DMS79 (cell line): Measurements from ENCODE around the gene KCNMA1.

ENCODE experiments used
- DNase-seq: peaks from one replicate; lab custom pipeline; 2025; lab: John Stamatoyannopoulos, UW

The KCNMA1 gene

DNA sequence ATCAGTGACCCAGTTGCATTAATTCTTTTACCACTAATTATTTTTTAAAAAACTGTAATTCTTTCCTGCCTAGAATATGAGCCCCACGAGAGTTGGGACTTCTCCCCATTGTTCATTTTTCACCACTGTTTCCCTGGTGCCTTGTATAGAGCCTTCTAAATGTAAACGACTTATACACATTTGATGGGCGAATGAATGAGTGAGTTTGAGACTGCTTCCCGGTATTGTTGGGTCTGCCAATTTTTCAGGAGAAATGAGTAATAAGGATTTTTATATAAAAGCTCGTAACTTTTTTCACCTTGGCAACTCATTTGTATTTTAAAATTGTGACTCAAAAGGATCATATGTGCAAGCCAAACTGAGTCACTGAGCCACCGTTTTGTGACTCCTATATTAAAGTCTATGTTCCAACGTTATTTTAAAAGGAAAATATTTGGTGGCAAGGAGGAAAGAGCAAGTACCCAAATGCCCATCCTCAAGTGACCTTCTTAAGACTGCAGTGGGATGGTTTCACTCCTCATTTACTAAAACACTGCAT lies 621.3 kb downstream of the KCNMA1 start:
- DNase-seq, result no peak

DNA sequence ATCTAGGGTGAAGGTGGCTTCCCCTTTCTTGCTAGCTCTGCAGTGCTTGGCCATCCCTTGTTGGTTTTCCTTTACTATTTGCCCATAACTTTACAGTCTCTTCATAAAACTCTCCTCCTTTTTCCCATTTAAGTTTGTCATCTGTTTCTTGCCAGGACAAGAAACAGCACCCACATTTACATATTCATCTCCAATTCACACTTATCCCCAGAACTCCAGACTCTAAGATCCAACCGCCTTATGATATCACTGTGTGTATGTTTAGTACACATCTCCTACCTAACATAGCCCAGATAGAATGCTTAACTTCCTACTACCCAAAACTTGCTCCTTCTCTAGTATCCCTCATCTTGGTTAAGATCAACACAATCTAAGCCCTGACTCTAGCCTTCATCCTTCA lies 622.2 kb downstream of the KCNMA1 start:
- no peak for DNase-seq

DNA sequence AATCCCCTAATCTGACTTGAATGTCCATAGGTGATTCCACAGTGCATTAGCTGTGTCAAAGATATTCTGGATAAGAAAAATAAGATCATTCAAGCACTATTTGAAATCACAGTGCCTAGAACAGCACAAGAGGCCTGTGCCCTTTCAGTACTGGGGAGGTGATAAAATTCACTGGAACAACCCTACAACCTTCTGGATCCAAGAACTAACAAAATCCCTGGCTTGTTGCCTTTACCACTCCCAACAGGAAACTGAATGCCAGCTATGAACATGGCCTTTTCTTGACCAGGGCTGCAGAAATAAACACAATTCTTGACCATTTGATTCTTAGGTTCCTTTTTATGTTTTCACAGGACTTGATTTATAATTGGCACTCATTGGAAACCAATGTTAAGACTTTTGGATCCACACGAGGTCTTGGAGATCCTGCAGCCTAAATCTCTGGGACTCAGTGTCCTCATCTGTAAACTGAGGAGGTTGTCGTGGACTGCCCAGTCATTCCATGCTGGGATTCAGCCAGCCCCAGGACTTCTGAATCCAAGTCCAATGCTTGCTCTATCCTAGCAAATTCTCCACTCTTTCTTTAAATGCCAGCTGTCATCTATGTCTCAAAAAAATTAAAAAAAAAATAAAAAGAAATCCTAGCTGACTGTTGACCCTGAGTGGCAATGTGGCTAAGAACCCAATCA lies 624.7 kb downstream of the KCNMA1 start:
- no peak for DNase-seq

DNA sequence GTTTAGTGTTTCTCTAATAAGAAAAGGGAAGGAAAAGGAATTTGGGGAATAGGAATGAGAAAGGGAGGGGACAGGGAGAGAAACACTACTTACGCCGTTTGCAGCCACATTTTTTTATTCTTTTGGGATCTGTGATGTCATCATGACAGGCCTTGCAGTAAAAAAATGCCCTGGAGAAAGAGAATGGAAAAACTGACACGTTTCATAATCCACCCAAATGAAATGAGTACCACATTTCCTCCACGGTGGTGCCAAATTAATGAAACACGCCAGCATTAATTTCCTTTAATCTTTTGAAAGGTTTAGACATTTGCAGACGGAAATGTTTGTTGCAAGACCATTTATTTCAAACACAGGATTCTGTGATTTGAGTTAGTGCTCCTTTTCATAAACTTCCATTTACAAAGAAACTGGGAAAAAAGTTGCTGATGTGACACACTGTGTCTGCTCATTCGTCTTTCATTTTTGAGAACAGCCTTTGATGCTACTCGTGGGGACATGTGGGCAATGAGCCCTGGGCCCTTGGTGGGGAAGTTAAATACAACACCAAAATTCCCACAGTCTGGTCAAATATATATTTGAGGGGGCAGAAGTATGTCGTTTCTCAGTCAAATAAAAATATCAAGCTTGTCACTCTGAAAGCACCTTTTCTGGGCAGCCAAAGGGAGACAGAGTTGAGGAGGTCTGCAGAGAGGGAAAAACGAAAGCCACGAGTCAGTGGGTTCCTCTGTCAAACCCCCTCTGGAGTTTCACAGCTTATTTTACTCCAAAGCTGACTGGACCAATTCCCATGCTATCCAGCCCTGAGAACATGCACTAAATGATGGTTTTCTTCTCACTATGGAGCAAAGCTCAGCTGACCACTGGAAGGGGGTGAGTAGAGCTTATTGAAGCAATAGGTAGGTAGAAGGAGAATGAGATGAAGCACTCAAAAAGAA lies 625.5 kb downstream of the KCNMA1 start:
- DNase-seq, result no peak

DNA sequence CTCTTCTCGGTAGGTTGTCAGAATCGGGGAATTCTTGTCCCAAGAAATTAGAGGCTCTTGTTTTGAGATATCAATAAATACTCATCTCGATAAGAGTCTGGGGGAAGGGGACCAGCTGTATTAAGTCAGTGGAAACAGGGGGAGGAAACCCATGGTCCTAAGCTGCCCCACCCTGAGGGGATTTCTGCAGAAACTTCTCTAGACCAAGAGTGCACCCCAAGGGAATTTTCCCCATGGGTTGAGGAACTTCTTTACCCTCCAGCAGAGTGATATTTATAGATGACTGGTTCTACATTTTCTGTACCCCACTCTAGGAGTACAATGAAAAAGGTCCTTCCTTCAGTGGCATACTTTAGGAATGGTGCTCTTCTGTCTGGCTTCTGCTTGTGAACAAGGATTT lies 627.2 kb downstream of the KCNMA1 start:
- DNase-seq, result no peak

DNA sequence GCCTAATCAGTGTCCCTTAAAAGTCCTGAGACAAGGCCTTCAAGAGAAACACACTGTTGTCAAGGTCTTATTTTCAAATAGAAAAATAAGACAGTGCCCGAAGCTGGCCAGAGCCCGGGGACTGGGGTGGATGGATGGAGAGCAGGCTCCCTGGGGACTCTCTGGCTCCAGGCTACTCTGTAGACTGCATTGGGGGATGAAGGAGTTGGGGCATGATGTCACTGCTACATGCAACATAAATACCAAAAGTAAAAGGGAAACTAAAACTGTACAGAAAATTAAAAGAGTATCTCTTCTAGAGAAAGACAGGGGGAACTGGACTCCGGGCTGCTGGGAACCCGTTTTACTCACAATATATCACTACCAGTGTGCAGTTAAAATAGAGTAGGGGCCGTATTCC lies 629.8 kb downstream of the KCNMA1 start:
- DNase-seq, result no peak

DNA sequence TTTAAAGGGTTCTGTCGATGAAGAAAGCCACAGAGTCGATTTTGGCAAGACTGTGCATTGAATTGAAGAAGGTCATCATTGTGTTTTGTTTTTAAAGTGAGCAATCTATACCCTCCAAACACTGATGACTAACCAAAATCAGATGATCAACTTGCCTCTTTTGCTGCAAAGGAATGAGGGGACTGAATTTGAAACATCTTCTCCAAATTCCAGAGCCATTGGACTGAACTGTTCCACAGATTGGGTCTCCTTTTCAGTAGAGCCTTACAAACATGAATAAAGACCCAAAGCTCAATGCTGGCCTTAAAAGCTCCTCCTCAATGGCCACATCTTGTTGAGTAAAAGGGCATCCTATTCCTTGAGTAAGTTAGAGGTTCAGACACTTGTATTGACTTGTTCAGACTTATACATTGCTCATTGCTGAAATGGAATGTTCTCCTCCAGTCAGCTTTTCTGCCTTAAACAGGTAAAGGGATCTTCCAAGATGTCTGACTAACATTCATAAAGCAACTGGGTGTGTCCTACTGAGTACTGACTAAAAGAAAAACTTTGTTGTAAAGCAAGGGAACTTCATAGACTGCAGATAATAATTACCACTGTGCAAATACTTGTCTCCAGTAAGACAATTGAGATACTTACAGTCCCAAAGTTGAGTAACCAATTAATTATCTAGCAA lies 630.6 kb downstream of the KCNMA1 start:
- no peak for DNase-seq

DNA sequence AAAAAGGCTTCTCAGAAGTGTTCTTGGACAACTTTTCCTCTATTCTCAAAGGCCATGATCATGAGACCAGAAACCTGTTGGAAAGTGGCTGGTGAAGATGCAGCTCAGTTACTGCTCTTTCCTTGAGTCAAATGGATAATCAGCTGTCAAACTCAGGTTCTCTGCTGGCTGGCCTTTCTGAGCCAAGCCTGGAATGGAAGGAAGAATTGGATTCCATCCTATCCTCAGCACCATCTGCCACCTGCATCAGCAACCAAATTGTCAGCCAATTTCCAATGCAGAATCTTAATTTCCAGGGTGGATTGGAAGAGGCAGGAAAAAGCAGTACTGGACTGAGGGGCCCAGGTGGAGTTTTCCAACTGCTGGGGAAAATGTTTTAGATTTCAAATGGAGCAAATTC lies 631.7 kb downstream of the KCNMA1 start:
- DNase-seq, result no peak

DNA sequence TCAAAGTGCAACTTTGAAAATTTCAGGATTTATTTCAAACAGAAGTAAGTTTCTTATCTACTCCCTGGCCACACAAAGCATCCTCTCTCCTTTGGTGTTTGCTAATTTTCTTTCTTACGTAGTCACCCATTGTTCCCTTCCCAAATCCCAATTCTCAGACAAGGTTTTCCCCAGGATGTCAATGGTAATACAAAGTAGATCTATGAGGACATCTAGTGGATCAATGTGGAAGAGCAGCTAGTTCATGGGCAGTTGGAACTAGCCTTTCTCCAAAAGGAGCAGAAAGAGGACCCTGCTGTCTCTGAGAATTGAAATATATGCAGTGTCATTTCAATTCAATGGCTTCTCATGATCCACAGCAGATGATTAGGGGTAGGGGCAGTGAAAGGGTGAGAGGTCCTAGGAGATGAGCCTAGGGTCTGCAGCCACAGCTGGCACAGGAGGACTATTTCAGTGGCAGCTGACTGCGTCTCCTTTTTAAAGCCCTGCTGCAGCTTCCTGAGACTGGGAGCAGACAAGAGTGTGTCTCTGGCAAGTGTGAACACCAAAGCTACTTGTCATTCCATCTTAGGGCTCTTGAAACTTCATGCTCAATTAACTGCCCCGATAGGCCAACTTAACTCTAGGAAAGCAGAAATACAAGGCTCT lies 632.6 kb downstream of the KCNMA1 start:
- peak; percentile 35 for DNase-seq

DNA sequence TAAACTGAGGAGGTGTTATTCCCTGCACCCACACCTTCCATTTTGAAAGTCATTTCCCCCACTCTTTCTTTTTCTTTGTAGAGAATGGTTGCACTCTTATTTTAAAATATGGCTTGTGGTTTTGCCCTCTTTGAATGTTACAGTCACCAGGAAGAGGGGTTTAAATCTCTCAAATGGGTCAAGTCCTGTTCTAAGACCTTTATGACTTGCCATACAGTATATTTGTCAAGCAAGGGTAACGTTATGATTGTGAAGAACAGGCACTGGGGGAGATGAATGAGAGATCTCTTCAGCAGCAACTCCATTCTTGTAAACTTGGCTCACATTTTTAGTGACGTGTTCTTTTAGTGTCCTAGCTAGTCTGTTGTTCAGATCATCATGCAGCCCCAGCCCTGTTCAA lies 634.7 kb downstream of the KCNMA1 start:
- DNase-seq, result no peak

DNA sequence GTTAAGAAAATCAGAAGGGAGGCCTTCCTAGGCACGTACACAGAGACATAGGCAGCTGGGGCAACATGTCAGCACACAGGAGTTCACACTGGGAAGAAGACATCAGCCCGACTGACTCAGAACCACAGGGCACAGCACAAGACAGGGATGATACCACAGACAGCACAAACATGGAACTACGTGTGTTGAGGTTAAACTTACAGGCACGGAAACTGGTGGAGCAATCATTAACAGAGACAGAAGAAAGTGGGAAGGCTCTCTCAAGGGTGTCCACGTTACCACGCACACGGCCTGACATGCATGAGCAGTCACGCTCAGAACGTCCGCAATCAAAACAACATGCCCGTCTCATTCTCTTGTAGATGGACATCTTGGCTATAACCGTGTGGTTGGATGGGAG lies 636.4 kb downstream of the KCNMA1 start:
- DNase-seq, result no peak

DNA sequence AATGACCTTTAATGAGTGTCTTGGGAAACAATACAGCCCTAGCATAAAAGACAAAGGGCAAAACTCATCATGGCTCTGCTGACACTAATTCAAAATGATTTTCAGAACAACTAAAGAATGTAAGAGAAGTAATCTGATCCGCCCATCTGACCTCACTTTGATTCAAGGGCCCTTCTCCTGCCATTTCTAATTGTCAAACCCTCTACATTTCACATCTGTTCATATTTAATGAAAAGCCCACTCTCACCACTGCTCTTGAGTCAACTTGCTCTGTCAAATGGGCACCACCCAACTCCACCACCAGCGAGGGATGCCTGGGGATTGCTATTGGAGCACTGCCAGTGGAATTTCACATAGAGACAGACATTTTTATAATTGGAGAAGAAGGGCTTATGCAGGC lies 639.2 kb downstream of the KCNMA1 start:
- DNase-seq, result peak; percentile 52

DNA sequence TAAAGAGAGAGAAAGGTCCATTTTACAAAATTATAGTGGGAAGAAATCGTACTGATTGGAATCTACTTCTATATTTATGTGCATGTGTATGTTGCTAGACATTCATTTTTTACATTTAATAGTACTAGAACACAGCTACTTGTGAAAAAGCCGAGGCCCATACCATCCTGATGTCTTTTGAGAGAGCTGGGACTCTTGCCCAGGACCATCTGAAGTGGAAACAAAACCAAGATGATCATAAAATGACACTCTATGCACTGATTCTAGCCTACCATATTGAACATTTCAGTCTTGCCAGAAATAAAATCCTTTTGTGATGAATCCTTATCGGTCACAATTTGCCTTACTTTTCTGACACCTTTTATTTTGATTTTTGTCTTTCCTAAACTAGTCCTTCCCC lies 640.0 kb downstream of the KCNMA1 start:
- DNase-seq, result no peak

DNA sequence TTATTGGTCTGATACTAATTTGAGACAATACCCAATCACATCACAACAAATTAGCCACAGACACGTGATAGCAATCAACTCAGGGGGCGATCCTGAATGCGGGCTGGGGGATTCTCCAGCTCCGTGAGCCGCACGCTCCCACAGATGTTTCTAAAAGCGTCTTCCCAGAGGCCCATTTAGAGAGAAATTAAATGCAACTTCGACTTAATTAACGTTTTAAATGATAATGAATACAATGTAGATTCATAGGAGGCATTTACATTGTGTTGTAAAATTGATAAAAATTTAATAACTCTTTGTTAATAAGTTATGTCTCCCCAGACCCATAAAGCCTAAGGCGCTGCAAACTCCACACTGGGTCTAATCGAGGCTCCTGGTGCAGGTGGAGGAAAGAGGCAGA lies 642.6 kb downstream of the KCNMA1 start:
- no peak for DNase-seq

DNA sequence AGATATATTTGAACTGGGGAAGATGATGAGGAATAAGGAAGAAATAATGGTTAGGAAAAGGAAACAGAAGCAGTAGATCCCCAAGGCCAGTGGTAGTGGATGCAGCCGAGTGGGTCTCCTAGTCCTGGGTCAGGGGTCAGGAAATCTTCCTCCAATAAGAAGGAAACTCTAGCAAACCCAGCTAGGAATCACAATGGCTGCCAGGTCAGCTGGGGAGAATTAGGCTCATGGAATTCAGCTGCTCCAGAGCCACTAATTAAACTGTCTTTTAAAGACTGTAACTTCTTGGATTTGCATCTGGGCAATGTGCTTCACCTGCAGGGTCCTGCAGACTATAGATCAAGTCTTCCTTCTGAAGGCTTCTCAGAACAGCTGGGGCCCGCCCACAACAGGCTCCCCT lies 644.4 kb downstream of the KCNMA1 start:
- DNase-seq, result no peak

DNA sequence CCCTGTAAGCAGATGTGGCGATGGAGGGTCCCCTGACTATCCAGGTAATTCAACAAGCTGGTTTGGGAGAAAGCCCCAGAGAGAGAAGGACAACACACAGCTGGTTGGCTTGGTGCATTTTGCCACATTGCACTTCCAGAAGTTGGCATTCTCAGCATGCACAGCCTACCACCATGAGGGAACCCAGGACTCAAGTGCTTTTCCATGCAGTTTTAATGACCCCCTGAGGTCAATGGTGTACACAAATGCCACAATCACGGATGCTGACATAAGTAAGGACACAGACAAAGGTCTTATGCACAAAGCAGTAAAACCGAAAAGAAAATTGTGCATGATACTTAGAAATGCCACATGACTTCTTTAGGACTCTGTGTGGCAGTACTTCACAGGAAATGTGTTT lies 645.1 kb downstream of the KCNMA1 start:
- DNase-seq, result no peak

DNA sequence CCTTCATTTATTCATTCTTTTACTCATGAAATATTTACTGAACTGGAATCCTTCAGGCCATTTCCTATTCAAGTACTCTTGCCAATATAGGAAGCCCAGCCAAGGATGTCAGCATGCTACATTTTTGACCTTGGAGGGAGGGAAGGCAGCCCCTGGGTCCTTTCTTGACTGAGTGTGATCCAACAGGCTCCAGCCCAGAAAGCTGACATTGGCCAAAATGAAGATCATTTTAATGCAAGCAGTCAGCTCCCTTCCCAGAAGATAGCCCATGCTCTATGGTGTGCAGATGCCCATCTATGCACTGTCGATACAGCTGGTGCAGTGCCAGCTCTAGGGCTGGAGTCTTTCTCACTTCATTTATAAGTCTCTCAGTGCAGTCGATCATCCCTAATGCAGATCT lies 646.0 kb downstream of the KCNMA1 start:
- no peak for DNase-seq

DNA sequence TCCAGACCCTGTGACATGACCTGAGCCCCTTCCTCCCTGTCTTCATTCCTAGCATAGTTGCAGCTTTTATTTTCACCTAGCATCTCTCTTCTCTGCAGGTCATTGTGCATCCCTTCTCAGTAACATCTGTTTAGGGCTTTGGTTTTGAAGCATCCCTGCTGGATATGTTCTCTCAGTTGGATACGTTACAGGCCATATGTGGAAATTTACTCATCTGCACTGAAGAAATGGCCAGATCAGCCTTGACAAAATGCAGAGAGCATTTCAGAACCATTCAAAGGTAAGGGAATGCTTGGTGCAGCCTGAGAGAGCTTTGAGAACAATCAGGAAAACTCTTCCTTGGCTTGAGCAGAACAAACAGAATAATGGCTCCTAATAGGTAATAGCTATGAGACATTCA lies 647.0 kb downstream of the KCNMA1 start:
- DNase-seq, result no peak

DNA sequence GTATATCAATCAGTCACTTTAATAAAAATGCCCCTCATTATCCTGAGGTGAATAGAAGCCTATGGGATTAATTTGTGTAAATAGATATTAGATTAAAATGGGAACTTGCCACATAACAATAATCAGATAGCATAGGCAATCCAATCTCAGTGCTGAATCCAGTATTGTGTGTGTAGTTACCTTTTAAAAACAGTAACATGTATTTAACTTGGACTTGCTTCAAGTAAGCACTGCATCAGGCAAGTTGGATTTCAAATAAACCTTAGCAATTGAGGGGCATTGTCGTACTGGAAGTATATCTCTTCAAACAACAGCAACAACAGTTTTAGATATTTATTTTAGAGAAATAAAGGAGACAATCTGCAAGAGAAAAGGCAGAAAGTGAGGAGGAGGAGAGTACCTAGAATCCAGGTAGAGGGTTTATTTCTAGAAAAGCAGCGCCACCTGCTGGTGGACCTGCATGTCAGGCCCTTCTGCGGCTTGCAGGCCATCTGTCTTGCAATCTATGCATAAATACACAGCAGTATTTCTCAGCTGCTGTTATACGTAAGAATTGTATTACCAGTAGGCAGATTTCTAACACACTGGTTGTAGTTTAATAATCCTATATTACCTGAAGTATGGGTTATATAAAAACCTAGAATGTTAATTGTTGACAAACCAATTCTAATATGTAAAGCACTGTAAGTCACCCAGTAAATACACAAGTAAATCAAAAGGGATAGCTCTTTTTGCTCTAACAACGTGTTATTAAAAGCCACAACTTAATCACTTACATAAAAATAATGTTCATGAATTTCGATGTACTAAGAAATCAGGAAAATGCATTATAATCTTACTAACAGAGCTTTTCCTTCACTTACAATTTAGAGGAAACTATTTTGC lies 652.8 kb downstream of the KCNMA1 start:
- no peak for DNase-seq

DNA sequence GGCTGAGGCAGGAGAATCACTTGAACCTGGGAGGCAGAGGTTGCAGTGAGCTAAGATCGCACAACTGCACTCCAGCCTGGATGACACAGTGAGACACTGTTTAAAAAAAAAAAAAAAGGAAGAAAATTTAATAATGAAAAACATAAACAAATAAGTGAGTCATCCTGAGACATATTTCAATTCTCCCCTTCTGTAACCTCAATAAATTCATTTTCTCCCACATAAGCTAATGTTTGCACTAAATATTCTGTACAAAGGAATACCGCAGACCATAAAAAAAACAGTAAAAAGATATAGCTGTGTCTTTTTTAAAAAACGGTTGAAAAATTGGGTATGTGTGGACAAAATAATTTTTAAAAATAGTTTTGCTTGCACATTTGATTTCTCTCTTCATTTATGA lies 654.0 kb downstream of the KCNMA1 start:
- DNase-seq, result no peak

DNA sequence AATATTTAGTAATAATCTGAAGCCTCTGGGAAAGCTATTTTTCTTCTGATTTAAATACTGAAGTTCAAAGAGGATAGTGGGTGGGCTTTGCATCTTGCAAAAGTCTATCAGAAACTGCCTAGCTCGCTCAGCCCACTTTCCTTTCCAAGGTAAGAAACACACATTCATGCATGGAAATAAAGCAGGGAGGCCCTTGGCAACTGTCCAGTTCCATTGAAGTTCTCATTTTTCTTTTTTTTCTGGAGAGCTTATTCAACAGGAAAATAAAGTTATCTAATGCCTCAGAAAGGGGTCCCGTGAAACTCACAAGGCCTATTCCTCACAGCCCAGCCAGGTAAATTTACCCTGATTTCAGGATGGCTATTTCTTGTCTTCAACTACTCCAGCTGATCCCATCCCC lies 654.9 kb downstream of the KCNMA1 start:
- no peak for DNase-seq
